ENCODE data around the gene LEMD1. TPM values are rescaled to one million over a fixed set of nuclear protein-coding genes. Genes with fewer than 3 reads are reported as not detected.

LEMD1 gene
- total RNA-seq, 4 donors from 2014 or later = 5.1 TPM; not detected in 3

GRCh38 chr1:205346956-205347574 lies 74.8 kb downstream of the LEMD1 start:
- Histone ChIP-seq H3K27ac (no peak overlapping the region), H3K9me3 (no peaks in the 10 kb centered on the region), H3K4me3 (no peak overlapping the region), H3K4me1 (peaks cover 16% of the 10 kb centered on the region), H3K27me3 (peaks cover 63% of the 10 kb centered on the region), H3K36me3 (no peaks in the 10 kb centered on the region)
- DNase-seq (ENCODE audit: low spot score in 2 of 2) = no peak
- TF ChIP-seq POLR2AphosphoS5 (IDR thresholded peaks at IDR 0.05) = no peak
- TF ChIP-seq POLR2A (IDR thresholded peaks at IDR 0.05) = no peak
- TF ChIP-seq EP300 (IDR thresholded peaks at IDR 0.05) = no peak
- TF ChIP-seq CTCF (IDR thresholded peaks at IDR 0.05) = no peak
- 81% methylated on average over 10 of the region's 10 CpGs for WGBS

GRCh38 chr1:205345761-205346160 lies 76.1 kb downstream of the LEMD1 start:
- Histone ChIP-seq H3K27me3 (peaks cover 62% of the 10 kb centered on the region), H3K27ac (no peak overlapping the region), H3K9me3 (no peaks in the 10 kb centered on the region), H3K4me3 (no peak overlapping the region), H3K36me3 (no peaks in the 10 kb centered on the region), H3K4me1 (peaks cover 21% of the 10 kb centered on the region)
- 98% methylated on average over 11 of the region's 11 CpGs for WGBS
- DNase-seq (ENCODE audit: low spot score in 2 of 2) = no peak
- no peak for TF ChIP-seq CTCF (IDR thresholded peaks at IDR 0.05)

GRCh38 chr1:205344066-205344928 lies 77.6 kb downstream of the LEMD1 start:
- Histone ChIP-seq H3K9me3 (no peaks in the 10 kb centered on the region), H3K4me3 (peak overlapping the region; percentile 44), H3K27ac (no peak overlapping the region), H3K4me1 (peaks cover 21% of the 10 kb centered on the region), H3K36me3 (no peaks in the 10 kb centered on the region), H3K27me3 (peaks cover 54% of the 10 kb centered on the region)
- 40% methylated on average over 11 of the region's 59 CpGs for WGBS
- DNase-seq (ENCODE audit: low spot score in 2 of 2) = no peak
- TF ChIP-seq POLR2AphosphoS5 (IDR thresholded peaks at IDR 0.05) (no peak), EP300 (IDR thresholded peaks at IDR 0.05) (no peak), CTCF (IDR thresholded peaks at IDR 0.05) (no peak), POLR2A (IDR thresholded peaks at IDR 0.05) (no peak)

- Histone ChIP-seq H3K9me3 (no peaks in the 10 kb centered on the region), H3K36me3 (no peaks in the 10 kb centered on the region), H3K27ac (no peak overlapping the region), H3K27me3 (peaks cover 50% of the 10 kb centered on the region), H3K4me1 (peaks cover 21% of the 10 kb centered on the region), H3K4me3 (peak overlapping the region; percentile 44)
- TF ChIP-seq POLR2A (IDR thresholded peaks at IDR 0.05) (no peak), CTCF (IDR thresholded peaks at IDR 0.05) (no peak), POLR2AphosphoS5 (IDR thresholded peaks at IDR 0.05) (no peak), EP300 (IDR thresholded peaks at IDR 0.05) (no peak)
- WGBS = 29% methylated on average over 8 of the region's 63 CpGs
- no peak for DNase-seq (ENCODE audit: low spot score in 2 of 2)
These were observed 78.3 kb downstream of the LEMD1 start for GRCh38 chr1:205343431-205344065.

- WGBS = 57% methylated on average over 3 of the region's 12 CpGs
- Histone ChIP-seq H3K9me3 (no peaks in the 10 kb centered on the region), H3K4me3 (no peak overlapping the region), H3K27ac (no peak overlapping the region), H3K36me3 (no peaks in the 10 kb centered on the region), H3K4me1 (peaks cover 21% of the 10 kb centered on the region), H3K27me3 (peaks cover 50% of the 10 kb centered on the region)
- no peak for TF ChIP-seq EP300 (IDR thresholded peaks at IDR 0.05)
- no peak for DNase-seq (ENCODE audit: low spot score in 2 of 2)
These were observed 78.9 kb downstream of the LEMD1 start for GRCh38 chr1:205342986-205343385.

All from suprapubic skin (tissue), 4 donors.